HG02973 (cell line): Measurements from ENCODE around the gene CDK11B.
A peak's percentile ranks its signal among the peaks of the same experiment; 100 is the strongest.
"Not testable (repeated sequence)": the region's sequence is repeated elsewhere in the genome, so short reads cannot be mapped to it uniquely, and the experiment has no call there.

Experiments used
- ATAC-seq: cut with Tn5 transposase; IDR thresholded peaks from one replicate; pipeline ENCODE4 v1.9.1; 2021; ENCODE audit warnings: moderate library complexity; ENCODE audit not compliant: unreplicated experiment

Gene CDK11B

DNA sequence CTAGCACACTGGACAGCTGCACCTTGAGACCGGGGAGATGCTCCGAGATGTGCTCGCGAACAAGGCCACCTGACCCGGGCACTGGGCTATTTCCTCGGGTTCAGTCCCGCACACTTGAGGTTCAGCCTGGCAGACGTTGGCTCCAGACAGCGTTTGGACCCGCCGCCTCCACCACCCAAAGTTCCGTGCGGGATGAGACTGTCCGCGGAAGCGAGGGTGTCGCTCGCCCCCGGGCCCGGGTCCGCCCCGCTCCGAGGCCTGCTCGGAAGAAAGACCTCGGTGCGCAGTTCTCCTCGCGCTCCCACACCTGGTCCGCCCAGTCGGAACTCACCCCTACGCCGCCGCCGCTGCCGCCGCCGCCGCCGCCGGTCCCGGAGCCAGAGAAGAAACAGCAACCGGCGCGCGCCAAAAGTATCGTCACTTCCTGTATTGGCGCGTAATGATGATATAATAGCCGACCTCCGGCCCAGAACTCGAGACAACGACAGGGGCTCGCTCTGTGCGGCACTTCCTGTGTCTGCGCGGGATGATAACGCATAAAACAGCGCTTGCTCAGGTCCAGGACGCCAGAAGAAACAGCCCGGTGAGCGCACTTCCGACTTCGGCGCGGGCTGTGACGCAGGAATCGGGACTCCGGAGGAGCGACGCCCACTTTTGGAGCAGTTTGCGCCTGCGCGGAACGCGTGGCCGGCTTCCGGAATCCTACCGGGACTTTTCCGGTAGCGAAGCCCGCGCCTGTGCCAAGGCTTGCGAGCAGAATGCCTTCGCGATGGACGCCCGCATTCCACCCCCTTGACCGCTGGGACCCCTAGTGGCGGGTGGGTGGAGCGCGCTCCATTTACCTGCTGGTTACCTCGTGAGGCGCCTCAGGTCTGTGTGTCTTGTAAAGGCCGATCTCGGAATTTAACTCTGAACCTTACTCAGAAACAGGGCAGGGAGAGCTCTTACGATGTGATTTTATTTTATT is at the start of gene CDK11B:
Gene CDK11B (minus strand): TSS at position 422 of the 967 bp plus-strand sequence. CDS start 1,519 bp downstream, outside the sequence.
- ATAC-seq, result peak; percentile 83

DNA sequence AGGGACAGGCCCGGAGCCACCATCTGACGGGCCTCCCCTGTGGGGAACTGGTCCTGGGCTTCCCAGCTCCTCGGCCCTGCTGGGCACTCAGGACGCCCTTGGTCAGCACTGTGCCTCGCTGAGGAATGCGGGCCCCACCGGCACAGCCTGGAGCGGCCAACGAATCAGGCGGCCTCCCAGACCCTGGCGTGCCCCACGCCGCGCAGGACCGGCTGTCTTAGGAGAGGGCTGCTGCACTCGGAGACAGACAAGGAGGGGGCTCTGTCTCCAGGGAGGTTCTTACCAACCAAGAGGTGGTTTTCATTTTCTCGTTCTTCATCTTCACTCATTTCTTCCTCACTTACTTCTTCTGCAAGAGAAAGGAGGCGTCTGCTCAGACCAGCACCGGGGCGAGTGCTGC is 49.1 kb upstream of the CDK11B start:
- ATAC-seq, result not testable (repeated sequence)

DNA sequence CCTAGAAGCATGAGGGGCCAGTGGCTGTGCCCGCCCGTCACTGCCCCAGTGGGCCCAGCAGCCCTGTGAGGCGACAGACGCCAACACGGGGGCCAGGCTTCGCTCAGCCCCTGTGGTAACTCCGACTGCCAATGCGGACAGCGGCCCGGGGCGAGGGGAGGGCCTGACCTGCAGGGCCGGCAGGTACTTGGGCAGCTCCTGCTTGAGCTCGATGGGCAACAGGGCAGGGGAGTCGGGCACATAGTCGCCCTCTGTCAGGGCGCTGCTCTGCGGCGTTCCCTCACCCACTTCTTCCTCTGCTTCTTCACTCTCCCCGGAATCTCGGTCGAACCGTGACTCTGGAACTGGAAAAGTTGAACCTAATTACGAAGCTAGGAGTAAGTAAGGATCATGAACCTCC is 48.4 kb upstream of the CDK11B start:
- ATAC-seq, result not testable (repeated sequence)

DNA sequence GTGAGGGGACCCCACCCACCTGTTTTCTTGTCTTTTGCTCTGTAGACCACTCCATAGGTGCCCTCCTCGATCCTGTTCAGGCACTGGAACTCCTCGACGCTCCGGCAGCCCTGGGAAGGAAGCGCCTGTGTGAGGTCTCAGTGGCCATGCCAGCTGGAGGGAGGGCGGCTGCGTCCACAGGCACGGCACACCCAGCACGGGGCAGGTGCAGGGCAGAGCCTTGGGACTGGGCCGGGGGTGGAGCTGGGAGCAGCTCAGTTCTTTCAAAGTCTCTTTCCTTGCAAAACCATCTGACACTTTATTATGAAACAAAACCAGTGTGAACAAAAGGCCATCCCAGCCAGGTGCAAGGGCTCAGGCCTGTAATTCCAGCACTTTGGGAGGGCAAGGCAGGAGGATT is 46.8 kb upstream of the CDK11B start:
- ATAC-seq, result not testable (repeated sequence)

DNA sequence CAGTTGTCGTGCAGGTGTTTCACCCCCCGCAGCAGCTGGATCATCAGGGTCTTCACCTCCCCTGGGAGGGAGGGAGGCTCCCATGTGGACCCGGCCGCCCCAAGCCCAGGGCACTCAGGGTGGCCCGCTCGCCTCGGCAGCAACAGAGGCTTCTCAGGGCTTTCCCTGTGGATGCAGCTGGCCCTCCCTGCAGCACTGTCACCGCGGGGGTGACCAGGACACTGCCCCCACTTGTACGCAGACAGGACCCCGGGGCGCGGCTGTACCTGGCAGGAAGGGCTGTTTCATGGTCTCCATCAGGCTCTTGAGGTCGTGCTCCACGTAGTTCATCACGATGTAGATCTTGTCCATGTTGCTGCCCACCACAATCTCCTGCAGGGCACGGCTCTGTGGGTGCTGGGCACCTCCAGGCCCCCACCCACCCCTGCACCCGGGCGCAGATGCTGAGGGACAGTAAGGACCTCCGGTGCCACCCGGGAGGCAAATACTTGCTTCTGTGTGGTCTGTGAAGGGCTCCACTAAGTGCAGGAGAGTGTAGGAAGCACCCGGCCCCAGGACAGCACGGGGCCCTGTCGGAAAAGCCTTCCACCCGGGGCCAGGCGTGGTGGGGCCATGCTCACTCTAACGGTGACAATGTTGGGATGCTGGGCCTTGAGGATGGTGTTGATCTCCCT is 45.6 kb upstream of the CDK11B start:
- ATAC-seq, result not testable (repeated sequence)

DNA sequence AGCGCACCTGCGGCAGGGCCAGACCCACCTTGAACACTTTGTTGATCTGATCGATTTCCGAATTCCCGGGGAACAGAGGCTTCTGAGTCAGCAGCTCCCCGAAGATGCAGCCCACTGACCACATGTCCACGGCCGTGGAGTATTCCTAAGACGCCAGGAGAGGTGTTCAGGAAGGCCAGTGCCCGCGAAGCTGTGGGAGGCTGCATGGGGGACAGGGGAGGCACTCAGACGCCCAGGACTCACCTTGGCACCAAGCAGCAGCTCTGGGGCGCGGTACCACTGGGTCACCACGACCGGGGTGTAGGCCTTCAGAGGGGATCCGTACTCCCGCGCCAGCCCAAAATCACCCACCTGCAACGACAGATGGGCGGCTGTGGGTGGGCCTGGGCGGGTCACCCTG is 45.0 kb upstream of the CDK11B start:
- no peak for ATAC-seq

DNA sequence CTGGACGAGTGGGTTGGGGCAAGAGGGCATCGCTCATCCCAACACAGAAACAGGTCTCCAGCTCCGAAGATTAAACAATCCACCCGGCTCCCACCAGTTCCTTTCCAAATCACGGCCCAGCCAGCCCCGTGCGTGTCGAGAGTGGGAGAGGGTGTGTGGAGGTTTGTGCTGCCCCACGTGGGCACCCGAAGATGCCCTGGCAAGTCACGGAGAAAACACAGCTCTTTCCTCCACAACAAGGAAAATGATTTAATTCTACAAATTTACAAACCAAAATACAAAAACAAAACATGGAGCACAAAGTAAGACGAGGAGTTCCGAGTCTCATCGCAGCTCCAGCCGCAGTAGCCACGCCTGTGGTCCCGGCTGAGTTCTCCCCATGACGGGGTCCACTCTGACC is 43.7 kb upstream of the CDK11B start:
- ATAC-seq, result not testable (repeated sequence)

DNA sequence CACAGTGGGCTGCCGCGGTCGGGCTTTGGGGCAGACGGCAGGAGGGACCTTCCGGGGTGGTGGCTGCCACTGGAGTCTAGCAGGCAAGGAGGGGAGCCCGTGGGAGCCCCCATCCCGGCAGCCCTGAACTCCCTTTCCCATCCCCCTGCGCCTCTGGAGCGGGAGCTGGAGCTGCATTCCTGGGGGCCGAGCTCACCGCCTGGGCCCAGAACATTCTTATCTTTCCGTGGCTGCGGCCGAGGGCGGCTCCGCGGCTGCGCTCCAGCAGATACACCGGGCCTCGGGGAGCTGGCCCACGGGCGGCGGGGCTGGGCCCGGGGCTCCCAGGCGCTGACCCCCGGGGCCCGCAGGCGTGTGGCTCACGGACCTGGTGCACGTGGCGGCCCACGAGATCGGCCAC is 41.8 kb upstream of the CDK11B start:
- not testable (repeated sequence) for ATAC-seq

DNA sequence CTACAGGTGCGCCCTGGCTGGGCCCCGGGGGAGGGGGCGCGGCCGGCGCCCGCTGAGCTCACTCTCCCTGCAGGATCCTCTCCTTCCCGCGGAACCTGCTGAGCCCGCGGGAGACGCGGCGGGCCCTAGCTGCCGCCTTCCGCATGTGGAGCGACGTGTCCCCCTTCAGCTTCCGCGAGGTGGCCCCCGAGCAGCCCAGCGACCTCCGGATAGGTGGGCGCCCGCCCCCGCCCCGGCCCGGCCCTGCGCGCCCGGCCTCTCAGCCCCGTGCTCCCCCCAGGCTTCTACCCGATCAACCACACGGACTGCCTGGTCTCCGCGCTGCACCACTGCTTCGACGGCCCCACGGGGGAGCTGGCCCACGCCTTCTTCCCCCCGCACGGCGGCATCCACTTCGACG is 41.3 kb upstream of the CDK11B start:
- not testable (repeated sequence) for ATAC-seq

DNA sequence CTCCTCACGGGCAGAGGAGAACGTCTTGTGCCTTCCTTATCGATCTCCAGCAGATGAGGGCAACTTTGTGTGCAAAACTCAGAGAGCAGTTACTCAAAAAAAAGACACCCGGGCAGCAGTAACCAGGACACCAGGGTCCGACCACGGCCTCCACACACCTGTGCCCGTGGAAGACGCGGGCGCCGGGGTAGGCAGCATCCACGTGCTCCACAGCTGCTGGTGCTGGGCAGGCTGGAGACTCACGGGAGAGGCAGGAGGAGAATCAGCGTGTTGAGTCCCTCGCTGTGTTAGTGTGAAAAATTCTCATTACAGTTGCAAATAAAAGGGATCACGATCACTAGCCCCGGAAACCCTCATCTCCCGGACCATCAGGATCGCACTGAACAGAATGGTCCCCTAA is 40.3 kb upstream of the CDK11B start:
- ATAC-seq, result not testable (repeated sequence)

DNA sequence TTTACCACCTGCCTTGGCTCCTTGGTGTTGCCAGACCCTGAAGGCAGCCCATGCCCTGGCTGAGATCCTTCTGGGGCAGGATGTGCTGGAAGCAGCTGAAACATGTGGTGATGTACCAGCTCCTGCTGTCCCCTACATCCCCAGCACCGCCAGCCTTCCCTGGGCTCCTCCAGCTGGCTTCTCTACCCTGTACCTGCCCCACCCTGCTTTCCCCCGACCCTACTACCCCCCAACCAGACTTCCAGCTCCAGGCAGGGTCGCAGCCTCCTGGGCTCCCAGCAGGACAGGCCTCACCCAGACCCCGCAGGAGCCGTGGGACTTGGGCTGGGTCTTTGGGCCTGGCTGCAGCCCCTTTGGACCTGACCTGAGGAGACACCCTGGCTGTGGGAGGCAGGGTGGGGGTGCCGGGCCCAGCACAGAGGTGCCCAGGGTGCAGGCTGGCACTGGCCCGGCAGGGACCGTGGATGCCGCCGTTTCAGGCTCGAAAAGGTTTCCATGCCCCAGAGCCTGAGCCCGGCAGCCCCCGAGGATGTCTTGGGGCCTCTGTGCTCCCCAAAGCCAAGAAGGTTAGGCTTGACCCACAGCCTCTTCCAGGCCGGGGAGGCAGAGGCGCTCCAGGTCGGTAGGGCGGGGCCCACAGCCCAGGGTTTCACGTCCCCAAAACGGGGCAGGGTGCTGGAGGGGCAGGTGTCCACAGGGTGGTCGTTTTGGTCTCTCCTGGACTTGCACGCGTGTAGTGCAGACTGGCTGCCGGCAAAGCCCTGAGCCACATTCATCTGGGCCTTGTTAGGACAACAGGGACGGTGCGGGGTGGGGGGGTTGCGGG is 38.8 kb upstream of the CDK11B start:
- ATAC-seq, result not testable (repeated sequence)

DNA sequence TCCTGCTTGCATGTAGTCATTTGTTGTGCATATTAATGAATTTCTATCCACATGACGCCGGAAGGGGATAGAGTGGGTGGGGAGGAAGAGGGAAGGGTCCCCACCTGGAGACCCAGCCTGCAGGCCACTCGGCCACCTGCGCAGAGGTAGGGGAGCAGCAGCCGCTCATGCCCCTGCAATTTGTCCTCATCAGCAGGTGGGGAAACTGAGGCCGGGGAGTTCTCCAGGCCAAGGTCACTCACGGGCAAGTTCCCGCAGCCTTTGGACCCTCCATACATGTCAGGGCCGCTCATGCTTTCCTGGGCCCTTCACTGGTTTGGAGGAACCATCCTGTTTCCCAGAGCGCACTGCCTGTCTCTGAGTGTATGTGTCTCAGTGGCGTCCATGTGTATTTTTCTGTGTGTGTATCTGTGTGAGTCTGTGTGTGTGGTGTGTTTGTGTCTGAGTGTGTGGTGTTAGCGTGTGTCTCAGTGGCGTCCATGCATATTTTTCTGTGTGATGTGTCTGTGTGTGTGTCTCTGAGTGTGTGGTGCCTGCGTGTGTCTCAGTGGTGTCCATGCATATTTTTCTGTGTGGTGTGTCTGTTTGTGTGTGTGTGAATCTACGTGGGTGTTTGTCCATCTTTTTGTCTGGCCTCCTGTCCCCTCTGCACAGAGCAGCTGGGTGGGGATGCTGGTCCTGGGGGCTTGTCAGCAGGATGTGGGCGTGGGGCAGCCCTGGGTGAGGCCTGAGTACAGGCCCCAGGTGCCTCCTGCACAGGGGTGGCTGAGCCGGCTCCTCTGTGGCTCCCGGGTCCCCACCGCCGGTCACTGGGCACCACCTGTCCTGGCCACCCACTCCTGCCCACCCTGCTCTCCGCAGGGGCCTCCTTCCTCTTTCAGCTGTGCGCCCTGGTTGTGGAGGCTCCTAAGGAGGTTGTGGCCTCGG is 37.9 kb upstream of the CDK11B start:
- ATAC-seq, result not testable (repeated sequence)

DNA sequence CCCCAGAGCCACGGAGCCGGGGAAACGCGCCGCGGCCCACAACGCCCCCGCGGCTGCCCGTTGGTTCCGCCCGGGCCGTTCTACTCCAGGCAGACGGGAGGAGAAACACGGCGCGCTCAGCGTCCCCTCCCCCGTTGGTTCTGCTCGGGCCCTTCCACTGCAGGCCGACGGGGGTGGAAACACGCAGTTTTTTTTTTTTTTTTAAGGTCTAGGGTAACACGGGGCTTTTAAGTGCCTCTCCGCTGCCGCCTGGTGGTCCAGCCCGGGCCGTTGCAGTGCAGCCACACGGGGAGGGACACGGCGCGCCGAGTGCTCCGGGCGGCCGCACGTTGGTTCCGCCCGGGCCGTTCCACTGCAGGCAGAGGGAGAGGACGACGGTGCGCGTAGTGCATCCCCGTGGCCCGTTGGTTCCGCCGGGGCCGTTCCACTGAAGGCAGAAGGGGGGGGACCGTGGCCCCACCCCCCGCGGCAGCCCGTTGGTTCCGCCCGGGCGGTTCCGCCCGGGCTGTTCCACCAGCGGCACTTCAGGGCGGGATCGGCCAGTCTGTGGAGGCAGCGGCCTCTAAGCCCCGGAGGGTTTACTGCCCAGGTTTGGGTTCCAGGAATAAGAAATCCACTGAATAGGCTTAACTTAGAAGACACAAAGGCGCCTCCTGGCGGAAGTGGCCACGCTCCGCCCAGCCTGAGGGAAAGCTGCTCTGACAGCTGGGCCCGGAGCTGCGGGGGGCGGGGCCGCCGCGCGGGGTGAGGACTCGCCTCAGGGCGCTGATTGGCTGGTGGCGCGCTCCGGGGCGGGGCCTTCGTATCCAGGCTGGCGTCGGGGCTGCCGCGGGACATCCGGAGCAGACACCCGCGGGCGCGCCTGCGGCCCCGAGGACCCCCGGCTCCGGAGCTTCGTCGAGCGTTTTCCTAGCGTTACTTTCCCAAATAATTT is 34.2 kb upstream of the CDK11B start, which contains the start of gene SLC35E2B:
Gene SLC35E2B (minus strand): TSS at position 82 of the 934 bp plus-strand sequence. CDS start 16,096 bp downstream, outside the sequence.
- ATAC-seq, result peak; percentile 70

DNA sequence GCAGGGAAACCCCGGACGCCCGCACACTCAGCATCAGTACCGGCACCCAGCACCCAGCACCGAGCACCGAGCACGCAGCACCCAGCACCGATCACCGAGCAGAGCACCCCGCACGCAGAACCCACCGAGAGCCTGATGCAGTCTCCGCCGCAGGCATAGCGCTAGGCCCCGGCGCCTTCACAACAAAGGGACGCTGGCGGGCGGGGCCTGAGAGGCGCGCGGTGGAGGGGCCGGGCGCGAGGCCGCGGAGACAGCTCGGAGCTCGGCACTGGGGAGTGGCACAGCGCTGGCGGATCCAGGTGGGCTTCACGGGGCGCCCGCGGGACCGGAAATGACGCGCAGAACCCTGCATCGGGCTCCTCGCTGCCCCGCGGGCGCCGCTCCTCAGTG is 33.5 kb upstream of the CDK11B start:
- peak; percentile 30 for ATAC-seq

DNA sequence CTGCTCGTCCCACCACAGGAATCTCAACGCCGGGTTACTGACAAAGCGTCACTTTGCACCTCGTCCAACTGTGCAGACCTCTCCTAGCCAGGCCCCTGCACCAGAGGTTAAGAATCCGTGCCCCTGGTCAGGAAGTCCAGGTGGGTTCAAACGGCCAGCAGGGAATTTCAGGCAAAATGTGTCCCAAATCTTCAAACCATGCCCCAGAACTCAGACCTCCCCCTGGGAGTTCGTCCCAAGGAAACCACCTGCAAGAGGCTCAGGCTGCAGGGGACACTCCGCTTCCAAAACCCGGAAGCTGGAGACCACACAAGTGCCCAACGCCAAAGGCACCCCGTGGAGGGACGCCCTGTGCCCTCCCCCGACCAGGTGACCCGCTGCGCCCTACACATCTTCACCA is 32.6 kb upstream of the CDK11B start:
- ATAC-seq, result not testable (repeated sequence)

DNA sequence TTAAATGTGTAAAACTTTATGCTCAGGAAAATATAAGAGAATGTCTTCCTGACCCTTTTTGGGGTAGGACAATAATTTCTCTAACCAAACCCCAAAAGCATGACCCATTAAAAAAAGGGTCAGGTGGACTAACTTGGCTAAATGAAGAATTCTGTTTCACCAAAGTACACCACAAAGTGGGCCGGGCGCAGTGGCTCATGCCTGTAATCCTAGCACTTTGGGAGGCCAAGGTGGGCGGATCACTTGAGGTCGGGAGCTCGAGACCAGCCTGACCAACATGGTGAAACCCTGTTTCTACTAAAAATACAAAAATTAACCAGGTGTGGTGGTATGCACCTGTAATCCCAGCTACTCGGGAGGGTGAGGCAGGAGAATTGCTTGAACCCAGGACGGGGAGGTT is 30.7 kb upstream of the CDK11B start:
- not testable (repeated sequence) for ATAC-seq

DNA sequence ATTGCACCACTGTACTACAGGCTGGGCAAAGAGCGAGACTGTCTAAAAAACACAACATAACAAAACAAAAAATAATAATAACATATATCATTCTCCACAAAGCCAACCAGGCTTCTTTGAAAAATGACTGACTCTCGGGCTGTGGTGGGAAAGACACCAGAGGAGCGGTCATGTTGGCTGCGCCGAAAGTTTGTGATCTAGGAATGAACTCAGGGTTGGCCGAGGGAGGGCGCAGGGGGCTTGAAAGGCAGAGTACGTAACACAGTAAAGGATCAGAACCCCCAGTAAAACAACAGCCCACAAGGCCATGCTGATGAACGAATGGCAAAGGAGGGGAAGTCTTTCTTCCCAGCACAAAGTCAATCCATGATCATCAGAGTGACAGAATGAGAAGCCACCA is 29.0 kb upstream of the CDK11B start:
- no peak for ATAC-seq

DNA sequence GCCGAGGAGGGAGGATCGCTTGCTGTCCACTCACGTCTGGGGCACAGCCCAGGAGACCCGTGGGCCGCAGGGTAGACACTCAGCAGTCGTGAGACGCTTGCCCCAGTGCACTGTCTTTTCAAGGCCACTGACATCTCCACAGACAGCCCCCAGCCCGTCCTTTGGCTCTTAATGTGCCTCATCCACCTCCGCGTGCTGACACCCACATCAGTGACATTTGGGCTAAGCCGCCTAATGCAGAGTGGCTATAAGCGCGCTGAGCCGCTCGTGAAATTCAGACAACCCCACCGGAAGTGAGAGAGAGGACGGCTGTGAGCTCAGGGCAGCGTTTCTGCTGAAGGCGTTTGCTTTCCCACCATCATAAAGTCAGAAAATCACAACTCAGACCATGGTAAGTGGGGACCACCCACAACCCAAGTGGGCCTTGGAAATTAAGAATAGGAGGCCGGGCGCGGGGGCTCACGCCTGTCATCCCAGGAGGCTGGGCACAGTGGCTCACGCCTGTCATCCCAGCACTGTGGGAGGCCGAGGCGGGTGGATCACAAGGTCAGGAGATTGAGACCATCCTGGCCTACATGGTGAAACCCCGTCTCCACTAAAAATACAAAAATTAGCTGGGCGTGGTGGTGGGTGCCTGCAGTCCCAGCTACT is 25.4 kb upstream of the CDK11B start:
- ATAC-seq, result no peak
